ENCODE data around the gene GPR183.

Gene GPR183

GRCh38 chr13:99294198-99294597 is 13.0 kb downstream of the GPR183 start:
- no peak overlapping the region for H3K4me3 ChIP-seq (ENCODE audit: low read depth, low read length)
- in situ Hi-C loops (cut with HindIII; ENCODE audit: low sequenced_read_pairs) = no loop called here
- DNase-seq (ENCODE audit: low read depth) = no peak
- no peak for TF ChIP-seq CTCF (IDR thresholded peaks at IDR 0.05; ENCODE audit: low read depth, low read length, missing control alignments)

GRCh38 chr13:99293178-99293577 is 14.0 kb downstream of the GPR183 start:
- DNase-seq (ENCODE audit: low read depth) = no peak
- H3K4me3 ChIP-seq (ENCODE audit: low read depth, low read length) = no peak overlapping the region
- in situ Hi-C loops (cut with HindIII; ENCODE audit: low sequenced_read_pairs) = no loop called here
- no peak for TF ChIP-seq CTCF (IDR thresholded peaks at IDR 0.05; ENCODE audit: low read depth, low read length, missing control alignments)

- TF ChIP-seq CTCF (IDR thresholded peaks at IDR 0.05; ENCODE audit: low read depth, low read length, missing control alignments) = no peak
- no peak overlapping the region for H3K4me3 ChIP-seq (ENCODE audit: low read depth, low read length)
- no peak for DNase-seq (ENCODE audit: low read depth)
- in situ Hi-C loops (cut with HindIII; ENCODE audit: low sequenced_read_pairs) = no loop called here
Observed at GRCh38 chr13:99290894-99291293, 16.3 kb downstream of the GPR183 start.

- TF ChIP-seq CTCF (IDR thresholded peaks at IDR 0.05; ENCODE audit: low read depth, low read length, missing control alignments) = no peak
- in situ Hi-C loops (cut with HindIII; ENCODE audit: low sequenced_read_pairs) = no loop called here
- no peak overlapping the region for H3K4me3 ChIP-seq (ENCODE audit: low read depth, low read length)
- no peak for DNase-seq (ENCODE audit: low read depth)
Observed at GRCh38 chr13:99289674-99290337, 17.4 kb downstream of the GPR183 start.

GRCh38 chr13:99289271-99289670 is 17.9 kb downstream of the GPR183 start:
- in situ Hi-C loops (cut with HindIII; ENCODE audit: low sequenced_read_pairs) = no loop called here
- no peak overlapping the region for H3K4me3 ChIP-seq (ENCODE audit: low read depth, low read length)
- no peak for DNase-seq (ENCODE audit: low read depth)
- TF ChIP-seq CTCF (IDR thresholded peaks at IDR 0.05; ENCODE audit: low read depth, low read length, missing control alignments) = no peak

- DNase-seq (ENCODE audit: low read depth) = no peak
- in situ Hi-C loops (cut with HindIII; ENCODE audit: low sequenced_read_pairs) = no loop called here
- no peak for TF ChIP-seq CTCF (IDR thresholded peaks at IDR 0.05; ENCODE audit: low read depth, low read length, missing control alignments)
- no peak overlapping the region for H3K4me3 ChIP-seq (ENCODE audit: low read depth, low read length)
Observed at GRCh38 chr13:99288089-99288488, 19.1 kb downstream of the GPR183 start.
